ENCODE measurements around the gene TBC1D8. TPM values are rescaled to one million over a fixed set of nuclear protein-coding genes. Genes with fewer than 3 reads are reported as not detected.
A peak's percentile ranks its signal among the peaks of the same experiment; 100 is the strongest.

Gene TBC1D8
- total RNA-seq, 2 donors from 2014 or later = 0.45 to 0.95 TPM

DNA sequence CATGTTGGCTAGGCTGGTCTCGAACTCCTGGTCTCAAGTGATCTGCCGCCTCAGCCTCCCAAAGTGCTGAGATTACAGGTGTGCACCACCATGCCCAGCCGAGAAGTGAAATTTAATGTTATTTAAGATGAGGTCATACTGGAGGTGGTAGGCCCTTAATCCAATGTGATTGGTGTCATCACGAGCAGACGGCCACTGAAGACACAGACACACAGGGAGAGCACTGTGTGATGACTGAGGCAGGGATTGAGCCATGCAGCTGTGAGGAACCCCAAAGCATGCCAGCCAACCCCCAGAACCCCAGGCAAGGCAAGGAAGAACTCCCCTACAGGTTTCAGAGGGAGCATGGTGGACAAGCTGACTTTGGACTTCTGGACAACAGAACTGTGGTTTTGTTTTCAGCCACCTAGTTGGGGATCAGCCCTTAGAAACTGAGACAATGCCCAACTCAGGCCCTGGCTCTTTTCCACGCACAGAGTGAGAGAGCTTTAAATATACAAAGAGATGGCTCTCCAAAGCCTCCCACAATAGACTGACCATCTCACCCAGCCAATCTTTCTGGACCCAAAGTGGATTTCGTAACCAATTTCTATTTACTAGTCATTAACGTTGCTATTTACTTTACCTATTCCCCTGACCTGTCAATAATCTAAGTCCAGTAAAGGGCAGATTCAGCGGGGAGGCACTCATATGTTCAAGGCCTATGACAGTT lies 34.2 kb downstream of the TBC1D8 start:
- Mint-ChIP-seq H3K4me1 (no peaks in the 10 kb centered on the region), H3K27me3 (peaks cover 10% of the 10 kb centered on the region), H3K36me3 (ENCODE audit: low read depth) (no peaks in the 10 kb centered on the region), H3K9me3 (no peaks in the 10 kb centered on the region), H3K4me3 (no peak overlapping the region), H3K27ac (no peak overlapping the region)
- no peak for ATAC-seq (replicated peaks)

DNA sequence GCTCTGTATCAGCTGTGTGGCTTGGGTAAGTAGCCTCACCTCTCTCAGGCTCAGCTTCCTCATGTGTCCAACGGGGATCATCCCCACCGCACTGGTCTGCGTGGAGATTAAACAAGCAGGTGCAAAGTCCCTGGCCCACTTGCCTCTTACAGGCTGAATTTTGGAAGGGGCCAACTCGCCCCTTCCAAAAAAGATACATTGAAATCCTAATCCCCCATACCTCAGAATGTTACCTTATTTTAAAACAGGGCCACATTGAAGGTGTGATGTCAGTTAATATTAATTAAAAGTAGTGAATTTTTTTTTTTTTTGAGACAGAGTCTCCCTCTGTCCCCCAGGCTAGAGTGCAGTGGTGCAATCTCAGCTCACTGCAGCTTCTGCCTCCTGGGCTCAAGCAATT lies 34.8 kb downstream of the TBC1D8 start:
- no peaks in the 10 kb centered on the region for H3K9me3 Mint-ChIP-seq
- H3K27me3 Mint-ChIP-seq = peaks cover 10% of the 10 kb centered on the region
- no peak overlapping the region for H3K27ac Mint-ChIP-seq
- no peak overlapping the region for H3K4me3 Mint-ChIP-seq
- H3K4me1 Mint-ChIP-seq = no peaks in the 10 kb centered on the region
- ATAC-seq (replicated peaks) = no peak
- no peaks in the 10 kb centered on the region for H3K36me3 Mint-ChIP-seq (ENCODE audit: low read depth)

DNA sequence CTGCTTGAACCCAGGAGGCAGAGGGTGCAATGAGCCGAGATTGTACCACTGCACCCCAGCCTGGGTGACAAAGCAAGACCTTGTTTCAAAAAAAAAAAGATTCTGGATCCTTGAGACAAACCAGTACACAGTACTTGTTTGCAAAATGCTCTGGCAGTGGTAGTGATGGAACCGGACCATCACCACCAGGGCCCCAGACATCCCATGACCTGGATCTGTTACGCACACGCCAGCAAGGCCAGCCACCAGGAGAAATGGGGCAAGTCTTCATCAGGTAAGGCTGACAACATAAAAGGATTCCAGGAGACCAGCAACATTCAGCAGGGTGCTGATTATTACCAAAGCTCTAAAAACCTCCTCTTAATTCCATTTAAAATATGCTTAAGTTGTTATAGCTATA lies 35.5 kb downstream of the TBC1D8 start:
- no peaks in the 10 kb centered on the region for H3K9me3 Mint-ChIP-seq
- peaks cover 10% of the 10 kb centered on the region for H3K27me3 Mint-ChIP-seq
- H3K4me3 Mint-ChIP-seq = no peak overlapping the region
- H3K36me3 Mint-ChIP-seq (ENCODE audit: low read depth) = no peaks in the 10 kb centered on the region
- H3K27ac Mint-ChIP-seq = no peak overlapping the region
- no peaks in the 10 kb centered on the region for H3K4me1 Mint-ChIP-seq
- no peak for ATAC-seq (replicated peaks)

DNA sequence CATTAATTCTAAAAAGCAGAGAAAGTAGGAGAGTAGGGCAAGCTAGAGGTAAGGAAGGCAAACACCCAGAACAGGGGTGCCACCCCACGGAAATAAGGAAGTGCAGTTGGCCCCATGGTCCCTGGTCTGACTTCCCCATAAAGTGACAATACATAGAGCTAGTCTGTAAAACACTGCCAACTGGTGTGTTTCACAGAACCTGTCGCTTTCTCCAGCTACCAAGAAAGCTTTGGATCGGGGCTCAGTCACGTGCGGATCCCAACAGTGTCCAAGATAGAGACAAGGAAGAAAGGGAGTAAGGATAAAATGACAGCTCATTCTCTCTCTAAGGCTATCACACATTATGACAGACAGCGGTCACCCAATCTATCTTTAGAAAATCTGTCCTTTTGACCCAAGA lies 36.4 kb downstream of the TBC1D8 start:
- H3K36me3 Mint-ChIP-seq (ENCODE audit: low read depth) = no peaks in the 10 kb centered on the region
- no peak for ATAC-seq (replicated peaks)
- H3K4me1 Mint-ChIP-seq = no peaks in the 10 kb centered on the region
- H3K27me3 Mint-ChIP-seq = peaks cover 5% of the 10 kb centered on the region
- H3K27ac Mint-ChIP-seq = no peak overlapping the region
- no peak overlapping the region for H3K4me3 Mint-ChIP-seq
- H3K9me3 Mint-ChIP-seq = no peaks in the 10 kb centered on the region

DNA sequence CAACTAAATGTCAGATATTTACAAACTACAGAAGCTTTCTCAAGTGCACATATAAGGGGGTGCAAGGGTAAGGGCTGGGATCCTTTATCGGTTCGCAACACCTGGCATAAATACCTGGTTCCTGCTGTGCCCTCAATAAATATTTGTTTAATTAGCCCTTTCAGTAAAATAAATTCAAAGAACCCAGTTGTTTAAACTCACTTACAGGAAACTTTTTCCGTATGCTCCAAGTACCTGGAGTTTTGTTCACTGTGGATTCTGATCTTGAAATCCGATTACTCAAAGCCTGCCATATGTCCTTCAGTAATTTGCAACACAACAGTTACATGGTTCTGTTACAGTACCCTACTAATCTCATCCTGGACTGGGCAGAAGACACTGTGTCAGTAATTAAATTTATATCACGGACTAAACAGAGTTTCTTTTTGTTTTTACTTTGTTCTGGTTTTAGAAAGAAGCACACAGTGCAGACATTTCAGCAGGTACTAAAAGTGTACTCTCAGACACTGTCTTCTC lies 36.9 kb downstream of the TBC1D8 start:
- no peak for ATAC-seq (replicated peaks)
- H3K27me3 Mint-ChIP-seq = peaks cover 1% of the 10 kb centered on the region
- H3K27ac Mint-ChIP-seq = no peak overlapping the region
- no peaks in the 10 kb centered on the region for H3K36me3 Mint-ChIP-seq (ENCODE audit: low read depth)
- no peaks in the 10 kb centered on the region for H3K9me3 Mint-ChIP-seq
- no peak overlapping the region for H3K4me3 Mint-ChIP-seq
- H3K4me1 Mint-ChIP-seq = no peaks in the 10 kb centered on the region

DNA sequence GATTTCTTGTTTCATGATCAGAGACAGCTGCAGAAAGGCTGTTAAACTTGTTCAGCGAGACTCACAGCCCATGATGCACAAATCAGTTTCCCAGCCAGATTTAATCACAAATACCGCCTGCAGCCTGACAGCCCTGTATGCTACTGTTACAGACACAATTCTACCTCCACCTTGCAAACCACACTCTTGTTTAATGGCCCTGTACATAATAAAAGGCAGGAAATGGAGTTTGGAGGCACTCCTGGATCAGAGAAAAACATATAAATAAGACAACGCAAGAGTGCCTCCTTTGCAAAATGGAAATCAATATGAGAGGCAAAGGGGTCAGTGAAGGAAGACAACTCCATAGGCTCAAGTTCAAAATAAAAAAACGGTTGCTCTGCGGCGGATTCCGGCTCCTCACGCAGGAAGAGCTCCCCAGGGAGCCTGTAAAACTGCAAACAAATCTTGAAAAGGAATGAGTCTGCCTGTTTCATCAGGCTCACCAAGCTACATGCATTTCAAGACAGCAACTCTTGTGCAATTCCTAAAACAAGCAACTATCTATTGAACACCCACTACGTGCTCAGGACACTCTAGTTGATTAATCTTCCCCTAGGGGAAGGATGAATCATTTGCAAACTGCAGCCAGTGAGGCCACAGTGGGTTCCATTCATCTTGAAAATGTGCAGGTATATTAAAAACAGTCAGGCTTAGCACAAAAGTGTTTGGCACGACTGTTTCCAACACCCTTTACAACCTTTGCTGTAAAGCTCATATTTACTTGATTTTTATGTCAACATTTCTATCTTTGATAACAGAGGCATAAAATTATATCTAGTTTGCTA lies 37.5 kb downstream of the TBC1D8 start:
- H3K36me3 Mint-ChIP-seq (ENCODE audit: low read depth) = no peaks in the 10 kb centered on the region
- H3K27me3 Mint-ChIP-seq = no peaks in the 10 kb centered on the region
- no peak overlapping the region for H3K27ac Mint-ChIP-seq
- H3K9me3 Mint-ChIP-seq = no peaks in the 10 kb centered on the region
- no peak overlapping the region for H3K4me3 Mint-ChIP-seq
- ATAC-seq (replicated peaks) = peak; percentile 71
- H3K4me1 Mint-ChIP-seq = no peaks in the 10 kb centered on the region

DNA sequence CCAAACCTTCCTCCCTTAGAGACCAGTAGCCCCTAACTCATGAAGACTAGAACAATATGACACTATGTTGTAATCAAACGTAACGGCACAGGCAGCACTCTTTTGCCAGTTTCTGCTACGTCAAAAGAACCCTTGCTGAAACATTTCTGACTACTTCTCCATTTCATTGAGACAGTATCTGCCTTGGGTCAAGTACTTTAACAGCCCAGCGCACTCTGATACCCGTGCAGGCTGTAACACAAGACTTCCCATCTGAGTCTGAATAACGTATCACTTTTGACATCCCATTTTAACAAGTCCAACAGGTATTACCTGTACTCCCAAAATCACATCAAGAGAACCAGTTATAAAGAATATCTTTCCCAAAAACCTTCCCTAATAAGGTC lies 38.4 kb downstream of the TBC1D8 start:
- no peaks in the 10 kb centered on the region for H3K4me1 Mint-ChIP-seq
- no peak for ATAC-seq (replicated peaks)
- H3K4me3 Mint-ChIP-seq = no peak overlapping the region
- H3K9me3 Mint-ChIP-seq = no peaks in the 10 kb centered on the region
- no peaks in the 10 kb centered on the region for H3K36me3 Mint-ChIP-seq (ENCODE audit: low read depth)
- no peaks in the 10 kb centered on the region for H3K27me3 Mint-ChIP-seq
- H3K27ac Mint-ChIP-seq = no peak overlapping the region

DNA sequence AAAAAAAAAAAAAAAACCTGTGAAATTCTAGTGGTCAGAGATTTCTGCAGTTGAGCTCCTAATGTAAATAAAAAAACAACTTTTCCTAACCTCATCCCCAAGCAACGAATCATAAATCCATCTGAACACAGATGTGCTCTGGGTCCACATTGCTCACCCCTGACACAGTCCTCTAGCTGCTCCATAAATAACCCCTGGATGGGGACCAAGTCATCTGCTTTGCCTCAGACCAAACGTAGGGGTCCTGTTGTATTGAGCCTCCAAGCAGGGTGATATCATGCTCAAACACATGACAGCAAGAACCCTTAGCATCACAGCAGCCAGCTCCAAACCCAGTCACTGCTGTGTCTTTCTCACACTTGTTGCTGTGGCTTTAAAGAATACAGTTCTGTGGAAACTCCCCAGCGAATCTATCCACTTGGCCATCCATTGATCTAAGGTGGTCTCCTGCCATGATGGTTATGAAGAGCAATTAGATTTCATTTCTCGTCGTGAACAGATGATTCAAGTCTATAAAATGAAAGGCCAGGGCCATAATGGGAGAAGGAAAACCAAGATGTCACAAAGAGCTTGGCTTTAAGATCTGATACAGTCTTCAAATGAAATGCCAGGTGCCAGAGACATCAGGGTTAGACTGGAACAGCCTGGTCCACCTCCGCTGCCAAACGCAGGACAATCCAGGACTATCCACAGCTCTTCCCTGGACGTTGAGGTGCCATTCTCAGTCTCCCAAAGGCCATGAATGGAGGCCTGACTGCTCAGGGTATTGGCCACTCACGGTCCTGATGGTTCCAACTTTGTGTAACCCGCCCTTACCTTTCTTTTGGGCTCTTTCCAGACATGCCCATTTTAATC lies 39.0 kb downstream of the TBC1D8 start:
- Mint-ChIP-seq H3K4me1 (no peaks in the 10 kb centered on the region), H3K4me3 (no peak overlapping the region), H3K27ac (no peak overlapping the region), H3K27me3 (no peaks in the 10 kb centered on the region), H3K9me3 (no peaks in the 10 kb centered on the region), H3K36me3 (ENCODE audit: low read depth) (no peaks in the 10 kb centered on the region)
- ATAC-seq (replicated peaks) = no peak

DNA sequence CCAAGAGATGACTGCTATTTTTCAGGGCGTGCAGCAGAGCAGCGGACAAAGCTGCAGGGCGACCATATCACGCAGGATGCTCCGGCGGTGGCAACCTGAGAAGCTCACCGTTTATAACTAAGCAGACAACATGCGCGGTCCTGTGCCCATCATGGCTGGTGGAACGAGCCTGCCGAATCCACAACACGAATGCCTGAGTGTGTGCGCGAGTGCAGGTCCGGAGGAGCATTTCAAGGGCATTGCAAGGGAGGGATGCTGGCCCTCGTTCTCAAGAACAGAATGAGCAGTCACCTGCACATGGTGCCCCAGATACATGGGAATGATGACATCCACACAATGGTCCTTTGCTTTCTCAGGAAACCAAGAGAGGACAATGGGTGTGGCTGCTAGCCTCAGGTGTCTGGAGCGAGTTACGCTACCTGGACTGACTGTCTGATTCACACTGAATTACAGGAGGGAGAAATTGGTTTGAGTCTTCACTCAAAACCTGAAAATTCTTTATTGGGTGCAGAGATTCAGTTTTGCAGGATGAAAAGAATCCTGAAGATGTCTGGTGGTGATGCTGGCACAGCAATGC lies 39.8 kb downstream of the TBC1D8 start:
- no peaks in the 10 kb centered on the region for H3K27me3 Mint-ChIP-seq
- no peaks in the 10 kb centered on the region for H3K4me1 Mint-ChIP-seq
- no peak overlapping the region for H3K4me3 Mint-ChIP-seq
- no peak for ATAC-seq (replicated peaks)
- no peaks in the 10 kb centered on the region for H3K9me3 Mint-ChIP-seq
- no peaks in the 10 kb centered on the region for H3K36me3 Mint-ChIP-seq (ENCODE audit: low read depth)
- no peak overlapping the region for H3K27ac Mint-ChIP-seq

DNA sequence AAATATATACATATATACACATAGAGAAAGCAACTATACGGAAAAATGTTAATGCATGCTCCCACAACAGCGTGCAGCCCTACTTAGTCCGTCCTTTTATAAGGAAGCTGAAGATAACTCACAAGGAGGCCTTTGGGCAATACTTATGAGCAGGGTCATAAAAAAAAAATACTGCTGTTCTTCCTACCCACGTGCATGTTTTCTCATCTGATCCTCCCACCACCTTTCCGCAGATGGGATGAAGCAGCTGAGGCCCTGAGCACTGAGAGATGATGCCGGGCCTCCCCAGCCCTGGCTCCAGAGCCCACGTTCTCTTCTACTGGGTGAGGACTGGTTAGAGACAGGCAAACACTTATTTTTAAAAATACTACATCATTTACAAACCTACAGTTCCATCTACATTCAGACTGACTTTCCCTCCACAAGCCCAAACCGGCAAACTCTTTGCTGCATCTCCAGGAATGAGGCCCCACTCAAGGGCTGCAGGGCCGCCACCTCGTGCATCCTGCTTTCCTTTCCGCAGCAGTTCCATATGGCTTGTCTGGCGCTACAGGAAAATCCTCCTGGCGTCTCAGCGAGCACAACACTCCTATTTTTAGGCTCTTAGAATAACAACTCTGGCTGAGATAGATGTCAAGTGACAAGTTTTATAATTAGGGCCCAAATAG lies 41.6 kb downstream of the TBC1D8 start:
- H3K27ac Mint-ChIP-seq = no peak overlapping the region
- H3K36me3 Mint-ChIP-seq (ENCODE audit: low read depth) = no peaks in the 10 kb centered on the region
- H3K4me3 Mint-ChIP-seq = no peak overlapping the region
- H3K4me1 Mint-ChIP-seq = no peaks in the 10 kb centered on the region
- no peak for ATAC-seq (replicated peaks)
- H3K9me3 Mint-ChIP-seq = no peaks in the 10 kb centered on the region
- no peaks in the 10 kb centered on the region for H3K27me3 Mint-ChIP-seq

DNA sequence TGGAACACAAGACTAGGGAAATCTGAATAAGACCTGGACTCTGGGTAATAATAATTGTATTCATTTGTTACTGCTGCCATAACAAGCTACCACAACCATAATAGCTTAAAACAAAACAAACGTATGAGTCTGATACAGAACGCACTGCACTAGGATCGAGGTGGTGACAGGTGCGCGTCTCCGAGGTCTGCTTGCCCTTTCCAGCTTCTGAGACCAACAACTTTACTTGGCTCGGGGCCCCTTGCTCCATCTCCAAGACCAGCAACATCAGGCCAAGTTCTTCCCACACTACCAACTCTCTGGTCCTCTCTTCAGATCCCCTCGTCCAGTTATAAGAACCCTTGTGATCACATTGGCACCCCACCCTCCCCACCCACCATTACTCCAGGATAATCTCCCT lies 42.8 kb downstream of the TBC1D8 start:
- Mint-ChIP-seq H3K36me3 (ENCODE audit: low read depth) (no peaks in the 10 kb centered on the region), H3K4me1 (no peaks in the 10 kb centered on the region), H3K4me3 (no peak overlapping the region), H3K27ac (no peak overlapping the region), H3K27me3 (no peaks in the 10 kb centered on the region), H3K9me3 (no peaks in the 10 kb centered on the region)
- ATAC-seq (replicated peaks) = no peak

DNA sequence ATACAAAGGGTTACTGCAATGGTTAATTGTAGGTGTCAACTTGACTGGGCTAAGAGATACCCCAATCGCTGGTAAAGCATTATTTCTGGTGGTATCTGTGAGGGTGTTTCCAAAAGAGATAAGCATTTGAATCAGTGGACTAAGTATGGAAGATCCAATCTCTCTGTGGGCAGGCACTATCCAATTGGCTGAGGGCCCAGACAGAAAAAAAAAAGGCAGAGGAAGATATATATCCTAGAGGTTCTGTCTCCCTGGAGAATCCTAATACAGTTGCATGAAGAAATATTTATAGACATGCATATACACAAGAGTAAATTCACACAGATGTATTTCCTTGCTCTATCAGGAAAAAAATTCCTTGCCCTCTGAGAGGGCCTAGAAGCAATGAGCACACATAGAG lies 43.9 kb downstream of the TBC1D8 start:
- no peaks in the 10 kb centered on the region for H3K4me1 Mint-ChIP-seq
- H3K27me3 Mint-ChIP-seq = no peaks in the 10 kb centered on the region
- H3K9me3 Mint-ChIP-seq = peaks cover 9% of the 10 kb centered on the region
- no peak for ATAC-seq (replicated peaks)
- no peak overlapping the region for H3K4me3 Mint-ChIP-seq
- H3K36me3 Mint-ChIP-seq (ENCODE audit: low read depth) = no peaks in the 10 kb centered on the region
- H3K27ac Mint-ChIP-seq = no peak overlapping the region

DNA sequence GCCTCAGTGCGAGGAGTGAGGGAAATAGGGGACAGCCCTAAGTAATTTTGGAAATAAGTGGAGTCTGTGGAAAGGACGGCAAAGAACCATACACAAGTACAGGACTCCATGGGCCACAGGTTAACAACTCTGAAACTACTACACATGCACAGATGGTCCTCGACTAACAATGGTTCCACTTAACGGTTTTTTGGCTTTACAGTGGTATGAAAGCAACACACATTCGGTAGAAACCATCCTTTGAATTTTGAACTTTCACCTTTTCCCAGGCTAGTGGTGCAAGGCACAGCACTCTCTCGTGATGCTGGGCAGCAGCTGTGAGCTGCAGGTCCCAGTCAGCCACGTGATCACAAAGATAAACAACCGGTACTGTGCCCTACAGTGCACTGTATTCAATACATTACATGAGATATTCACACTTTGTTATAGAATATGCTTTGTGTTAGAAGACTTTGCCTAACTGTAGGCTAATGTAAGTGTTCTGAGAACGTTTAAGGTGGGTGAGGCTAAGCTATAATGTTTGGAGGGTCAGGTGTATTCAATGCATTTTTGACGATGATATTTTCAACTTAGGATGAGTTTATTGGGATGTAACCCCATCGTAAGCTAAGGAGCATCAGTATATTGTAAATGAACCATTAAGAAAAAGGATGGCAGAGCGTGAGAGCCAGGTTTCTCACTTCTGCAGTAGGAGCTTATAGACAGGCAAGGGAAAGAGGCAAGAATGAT lies 44.6 kb downstream of the TBC1D8 start:
- H3K4me3 Mint-ChIP-seq = no peak overlapping the region
- no peaks in the 10 kb centered on the region for H3K4me1 Mint-ChIP-seq
- ATAC-seq (replicated peaks) = no peak
- H3K36me3 Mint-ChIP-seq (ENCODE audit: low read depth) = no peaks in the 10 kb centered on the region
- peaks cover 11% of the 10 kb centered on the region for H3K9me3 Mint-ChIP-seq
- no peaks in the 10 kb centered on the region for H3K27me3 Mint-ChIP-seq
- H3K27ac Mint-ChIP-seq = no peak overlapping the region
